Neural progenitor cell (in vitro differentiated cells): ENCODE measurements around the gene POLR2L. TPM values are rescaled to one million over a fixed set of nuclear protein-coding genes. Genes with fewer than 3 reads are reported as not detected.

Experiments used
- DNase-seq: peaks from one replicate; pipeline ENCODE4 v3.0.0-alpha.2; 2016; ENCODE audit warnings: low spot score
- H2AFZ ChIP-seq: fragments of 200-600 bp; sonication (generic); replicated peaks from 2 replicates; pipeline ENCODE4 v1.6.1; 2016; ENCODE audit warnings: antibody characterized with exemption
- H3F3A ChIP-seq: fragments of 200-600 bp; sonication (generic); 2 replicates; pipeline ENCODE4 v1.6.1; 2016; ENCODE audit warnings: antibody characterized with exemption, low read depth
- H3K27ac ChIP-seq: fragments of 200-600 bp; sonication (generic); 2 replicates; pipeline ENCODE4 v1.5.1; 2016; ENCODE audit warnings: mild to moderate bottlenecking
- H3K27me3 ChIP-seq: fragments of 200-600 bp; sonication (generic); 2 replicates; pipeline ENCODE4 v1.6.1; 2016; ENCODE audit warnings: mild to moderate bottlenecking, moderate library complexity
- H3K36me3 ChIP-seq: fragments of 200-600 bp; sonication (generic); 2 replicates; pipeline ENCODE4 v1.5.1; 2016
- H3K4me1 ChIP-seq: fragments of 200-600 bp; sonication (generic); 2 replicates; pipeline ENCODE4 v1.6.1; 2016; ENCODE audit warnings: mixed run types
- H3K4me2 ChIP-seq: fragments of 200-600 bp; sonication (generic); 2 replicates; pipeline ENCODE4 v1.6.1; 2016
- H3K4me3 ChIP-seq: fragments of 200-600 bp; sonication (generic); 2 replicates; pipeline ENCODE4 v1.5.1; 2016
- H3K79me2 ChIP-seq: fragments of 200-600 bp; sonication (generic); 2 replicates; pipeline ENCODE4 v1.6.1; 2016; ENCODE audit warnings: low read depth
- H3K9ac ChIP-seq: fragments of 200-600 bp; sonication (generic); 2 replicates; pipeline ENCODE4 v1.6.1; 2016
- H3K9me3 ChIP-seq: fragments of 200-600 bp; sonication (generic); 2 replicates; pipeline ENCODE4 v1.5.1; 2016; ENCODE audit warnings: low read depth
- H4K20me1 ChIP-seq: fragments of 200-600 bp; sonication (generic); 2 replicates; pipeline ENCODE4 v1.6.1; 2016; ENCODE audit warnings: low read depth
- H3K27ac Mint-ChIP-seq: 3 replicates; pipeline ENCODE4 v1.8.0; 2021; ENCODE audit warnings: mixed read lengths
- H3K27me3 Mint-ChIP-seq: 2 replicates; pipeline ENCODE4 v1.8.0; 2022; ENCODE audit warnings: low read depth, mild to moderate bottlenecking, inconsistent platforms, moderate library complexity, mixed read lengths; ENCODE audit not compliant: insufficient read depth
- H3K36me3 Mint-ChIP-seq: 3 replicates; pipeline ENCODE4 v1.8.0; 2021; ENCODE audit warnings: mixed read lengths
- H3K4me1 Mint-ChIP-seq: 3 replicates; pipeline ENCODE4 v1.8.0; 2021; ENCODE audit warnings: mixed read lengths
- H3K4me3 Mint-ChIP-seq: 3 replicates; pipeline ENCODE4 v1.8.0; 2021; ENCODE audit warnings: mild to moderate bottlenecking, moderate library complexity, mixed read lengths
- H3K9me3 Mint-ChIP-seq: 3 replicates; pipeline ENCODE4 v1.8.0; 2020; ENCODE audit warnings: mixed read lengths
- EZH2 ChIP-seq: fragments of 200-600 bp; sonication (generic); IDR thresholded peaks from 2 replicates; pipeline ENCODE4 v1.6.1; 2017; ENCODE audit warnings: antibody characterized with exemption, mild to moderate bottlenecking, moderate library complexity
- EZH2phosphoT487 ChIP-seq: fragments of 200-600 bp; sonication (generic); IDR thresholded peaks from 2 replicates; pipeline ENCODE4 v1.6.1; 2017; ENCODE audit warnings: antibody characterized with exemption
- total RNA-seq: library from RNA; depleted of rRNA; stranded (reverse); fragments of >200 nt; gene quantifications from 2 replicates; pipeline ENCODE4 v1.2.3, GENCODE V29; 2015; ENCODE audit warnings: low replicate concordance
- TF ChIP-seq, protein P1 (sequence below): fragments of 200-600 bp; sonication (generic); IDR thresholded peaks from 2 replicates; pipeline ENCODE4 v1.5.1; 2017; ENCODE audit warnings: antibody characterized with exemption, mild to moderate bottlenecking

Gene POLR2L
- total RNA-seq, 1 donor from 2014 or later, result 12.9 TPM

DNA sequence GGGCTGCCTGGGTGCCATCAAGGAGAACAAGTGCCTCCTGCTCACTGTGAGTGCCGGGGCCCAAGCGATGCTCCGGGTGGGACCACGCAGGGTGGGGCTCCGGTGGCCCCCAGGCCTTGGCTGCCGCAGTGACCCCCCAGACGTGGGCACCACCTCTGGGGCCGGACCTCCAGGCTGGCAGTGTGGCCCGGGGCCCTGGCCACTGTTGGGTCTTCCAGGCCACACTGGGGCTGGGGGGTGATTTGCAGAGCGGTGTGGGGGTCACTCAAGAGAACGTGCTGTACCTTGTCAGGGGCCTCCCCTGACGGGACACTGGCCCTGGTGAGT lies 20.3 kb upstream of the POLR2L start:
- H3F3A ChIP-seq, result peaks cover 8% of the 10 kb centered on the region
- H3K4me1 ChIP-seq, result peaks cover 19% of the 10 kb centered on the region
- TF ChIP-seq EZH2phosphoT487, result no peak
- TF ChIP-seq EZH2, result no peak
- TF ChIP-seq, protein P1, sequence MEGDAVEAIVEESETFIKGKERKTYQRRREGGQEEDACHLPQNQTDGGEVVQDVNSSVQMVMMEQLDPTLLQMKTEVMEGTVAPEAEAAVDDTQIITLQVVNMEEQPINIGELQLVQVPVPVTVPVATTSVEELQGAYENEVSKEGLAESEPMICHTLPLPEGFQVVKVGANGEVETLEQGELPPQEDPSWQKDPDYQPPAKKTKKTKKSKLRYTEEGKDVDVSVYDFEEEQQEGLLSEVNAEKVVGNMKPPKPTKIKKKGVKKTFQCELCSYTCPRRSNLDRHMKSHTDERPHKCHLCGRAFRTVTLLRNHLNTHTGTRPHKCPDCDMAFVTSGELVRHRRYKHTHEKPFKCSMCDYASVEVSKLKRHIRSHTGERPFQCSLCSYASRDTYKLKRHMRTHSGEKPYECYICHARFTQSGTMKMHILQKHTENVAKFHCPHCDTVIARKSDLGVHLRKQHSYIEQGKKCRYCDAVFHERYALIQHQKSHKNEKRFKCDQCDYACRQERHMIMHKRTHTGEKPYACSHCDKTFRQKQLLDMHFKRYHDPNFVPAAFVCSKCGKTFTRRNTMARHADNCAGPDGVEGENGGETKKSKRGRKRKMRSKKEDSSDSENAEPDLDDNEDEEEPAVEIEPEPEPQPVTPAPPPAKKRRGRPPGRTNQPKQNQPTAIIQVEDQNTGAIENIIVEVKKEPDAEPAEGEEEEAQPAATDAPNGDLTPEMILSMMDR, result no peak
- Mint-ChIP-seq H3K9me3 (no peaks in the 10 kb centered on the region), H3K4me1 (peaks cover 12% of the 10 kb centered on the region), H3K27ac (no peak overlapping the region), H3K36me3 (no peaks in the 10 kb centered on the region), H3K4me3 (no peak overlapping the region), H3K27me3 (peaks cover 2% of the 10 kb centered on the region)
- H3K79me2 ChIP-seq, result no peaks in the 10 kb centered on the region
- H3K4me3 ChIP-seq, result no peak overlapping the region
- no peak for DNase-seq
- no peaks in the 10 kb centered on the region for H3K27me3 ChIP-seq
- H2AFZ ChIP-seq, result no peak overlapping the region
- H3K27ac ChIP-seq, result peak overlapping the region; percentile 26
- no peaks in the 10 kb centered on the region for H3K36me3 ChIP-seq
- H3K9me3 ChIP-seq, result no peaks in the 10 kb centered on the region
- H3K4me2 ChIP-seq, result peak overlapping the region; percentile 30
- H3K9ac ChIP-seq, result peak overlapping the region; percentile 18
- H4K20me1 ChIP-seq, result peaks cover 24% of the 10 kb centered on the region

DNA sequence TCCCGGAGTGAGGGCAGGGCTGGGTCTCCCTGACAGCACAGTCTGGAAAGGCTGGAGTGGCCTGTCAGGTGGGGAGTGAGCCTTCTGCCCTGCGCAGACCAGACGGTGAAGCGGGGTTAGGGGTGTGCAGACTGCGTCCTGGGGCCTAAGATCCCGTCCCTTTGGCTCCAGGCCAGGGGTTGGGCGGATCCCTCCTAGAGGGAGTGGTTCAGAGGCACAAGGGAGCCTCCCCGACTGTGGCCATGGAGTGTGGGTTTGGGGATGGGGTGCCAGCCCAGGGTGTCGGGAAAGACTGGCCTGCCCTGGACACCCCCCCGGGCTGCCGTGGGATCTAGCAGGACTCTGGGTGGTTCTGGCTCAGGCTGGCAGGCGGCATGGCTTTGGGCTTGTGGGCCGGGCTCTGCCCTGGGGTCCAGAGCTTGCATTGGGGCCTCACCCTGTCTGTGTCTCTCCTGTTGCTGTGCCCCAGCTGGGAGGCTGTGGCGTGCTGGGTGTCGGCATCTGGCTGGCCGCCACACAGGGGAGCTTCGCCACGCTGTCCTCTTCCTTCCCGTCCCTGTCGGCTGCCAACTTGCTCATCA lies 19.8 kb upstream of the POLR2L start:
- H3K9ac ChIP-seq, result no peak overlapping the region
- peaks cover 2% of the 10 kb centered on the region for H3K27me3 Mint-ChIP-seq
- H3K27ac ChIP-seq, result no peak overlapping the region
- TF ChIP-seq EZH2phosphoT487 (no peak), EZH2 (no peak)
- TF ChIP-seq, protein P1, result no peak
- H3K4me1 ChIP-seq, result peaks cover 19% of the 10 kb centered on the region
- no peaks in the 10 kb centered on the region for H3K9me3 Mint-ChIP-seq
- H3K27ac Mint-ChIP-seq, result no peak overlapping the region
- H3K4me3 Mint-ChIP-seq, result no peak overlapping the region
- H3K79me2 ChIP-seq, result no peaks in the 10 kb centered on the region
- no peaks in the 10 kb centered on the region for H3K27me3 ChIP-seq
- peaks cover 12% of the 10 kb centered on the region for H3K4me1 Mint-ChIP-seq
- peak overlapping the region; percentile 38 for H3K4me2 ChIP-seq
- H3K36me3 Mint-ChIP-seq, result no peaks in the 10 kb centered on the region
- H4K20me1 ChIP-seq, result peaks cover 24% of the 10 kb centered on the region
- no peak overlapping the region for H3K4me3 ChIP-seq
- no peaks in the 10 kb centered on the region for H3K36me3 ChIP-seq
- H2AFZ ChIP-seq, result no peak overlapping the region
- DNase-seq, result peak; percentile 56
- H3K9me3 ChIP-seq, result no peaks in the 10 kb centered on the region
- peaks cover 6% of the 10 kb centered on the region for H3F3A ChIP-seq

- Histone ChIP-seq H2AFZ (no peak overlapping the region), H3K9me3 (no peaks in the 10 kb centered on the region), H3K4me3 (no peak overlapping the region), H3K9ac (no peak overlapping the region), H3K4me2 (no peak overlapping the region), H3F3A (peaks cover 4% of the 10 kb centered on the region), H3K4me1 (peaks cover 19% of the 10 kb centered on the region), H3K27me3 (no peaks in the 10 kb centered on the region), H4K20me1 (peaks cover 29% of the 10 kb centered on the region), H3K36me3 (no peaks in the 10 kb centered on the region), H3K27ac (no peak overlapping the region), H3K79me2 (no peaks in the 10 kb centered on the region)
- Mint-ChIP-seq H3K27ac (no peak overlapping the region), H3K36me3 (no peaks in the 10 kb centered on the region), H3K27me3 (peaks cover 2% of the 10 kb centered on the region), H3K4me3 (no peak overlapping the region), H3K9me3 (no peaks in the 10 kb centered on the region), H3K4me1 (peaks cover 17% of the 10 kb centered on the region)
- no peak for DNase-seq
- TF ChIP-seq EZH2phosphoT487, result no peak
Measured at GRCh38 chr11:861105-861479, 18.8 kb upstream of the POLR2L start.

GRCh38 chr11:860234-861104 lies 18.1 kb upstream of the POLR2L start:
- H3F3A ChIP-seq, result peaks cover 4% of the 10 kb centered on the region
- no peak for DNase-seq
- peaks cover 19% of the 10 kb centered on the region for H3K4me1 ChIP-seq
- H3K9ac ChIP-seq, result no peak overlapping the region
- H3K9me3 Mint-ChIP-seq, result no peaks in the 10 kb centered on the region
- H3K27ac ChIP-seq, result no peak overlapping the region
- H3K36me3 Mint-ChIP-seq, result no peaks in the 10 kb centered on the region
- H3K27ac Mint-ChIP-seq, result no peak overlapping the region
- no peaks in the 10 kb centered on the region for H3K36me3 ChIP-seq
- no peak for TF ChIP-seq EZH2phosphoT487
- H2AFZ ChIP-seq, result no peak overlapping the region
- no peak overlapping the region for H3K4me3 Mint-ChIP-seq
- peaks cover 17% of the 10 kb centered on the region for H3K4me1 Mint-ChIP-seq
- no peaks in the 10 kb centered on the region for H3K9me3 ChIP-seq
- no peaks in the 10 kb centered on the region for H3K27me3 ChIP-seq
- H3K4me2 ChIP-seq, result no peak overlapping the region
- H3K4me3 ChIP-seq, result no peak overlapping the region
- peaks cover 2% of the 10 kb centered on the region for H3K27me3 Mint-ChIP-seq
- no peaks in the 10 kb centered on the region for H3K79me2 ChIP-seq
- H4K20me1 ChIP-seq, result peaks cover 35% of the 10 kb centered on the region
